Fibroblast of the aortic adventitia (primary cell): Measurements from ENCODE around the gene ITPK1. TPM values are rescaled to one million over a fixed set of nuclear protein-coding genes. Genes with fewer than 3 reads are reported as not detected.

Source experiments
- DNase-seq: peaks from one replicate; pipeline ENCODE4 v3.0.0-alpha.2; 2010; ENCODE audit warnings: low read depth
- H3K4me3 ChIP-seq: 2 replicates; pipeline ENCODE4 v1.5.1; 2011; ENCODE audit warnings: low read depth, mild to moderate bottlenecking, control low read depth, low read length, moderate library complexity
- total RNA-seq: library from RNA; depleted of rRNA; stranded (reverse); fragments of >200 nt; gene quantifications from 2 replicates; pipeline ENCODE4 v1.2.3, GENCODE V29; 2012; ENCODE audit warnings: low replicate concordance
- TF ChIP-seq, protein P1 (sequence below): IDR thresholded peaks from 2 replicates; pipeline ENCODE4 v1.5.1; 2011; ENCODE audit warnings: mild to moderate bottlenecking, low read length, control low read depth, inconsistent platforms; ENCODE audit not compliant: insufficient read depth

The ITPK1 gene
- total RNA-seq, 1 donor, result 20.1 TPM

DNA sequence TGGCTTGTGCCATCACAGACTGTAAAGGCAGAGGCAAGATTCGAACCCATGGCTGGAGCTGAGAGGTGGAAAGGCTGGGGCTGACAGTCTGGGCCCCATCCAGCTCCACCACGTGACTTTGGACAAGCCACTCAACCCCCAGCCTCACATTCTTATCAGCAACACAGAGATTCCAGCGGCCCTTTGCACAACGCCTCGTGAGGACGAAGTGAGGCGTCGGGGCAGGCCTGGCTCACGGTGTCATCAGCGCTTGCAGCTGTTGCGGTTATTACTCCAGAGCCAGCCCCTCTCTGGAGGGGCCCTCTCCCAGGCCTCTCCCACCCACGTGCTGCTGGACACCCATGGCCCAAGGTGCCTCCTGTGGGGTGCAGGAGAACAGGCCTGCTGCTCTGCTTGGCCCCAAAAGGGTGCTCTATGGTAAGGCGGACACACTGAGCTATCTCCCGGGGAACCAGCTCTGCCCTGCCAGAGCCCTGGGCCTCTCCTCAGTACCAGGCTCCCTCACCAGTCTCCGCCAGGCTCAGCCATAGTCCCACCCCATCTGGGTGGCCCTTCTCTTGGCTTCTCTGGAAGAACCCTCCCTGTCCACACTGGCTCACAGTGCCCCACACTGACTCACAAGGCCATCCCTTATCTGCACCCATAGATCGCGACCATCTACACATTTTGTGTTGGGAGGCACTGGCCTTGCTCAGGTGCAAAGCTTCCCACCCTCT is 171.7 kb downstream of the ITPK1 start:
- no peak for DNase-seq
- TF ChIP-seq, protein P1, sequence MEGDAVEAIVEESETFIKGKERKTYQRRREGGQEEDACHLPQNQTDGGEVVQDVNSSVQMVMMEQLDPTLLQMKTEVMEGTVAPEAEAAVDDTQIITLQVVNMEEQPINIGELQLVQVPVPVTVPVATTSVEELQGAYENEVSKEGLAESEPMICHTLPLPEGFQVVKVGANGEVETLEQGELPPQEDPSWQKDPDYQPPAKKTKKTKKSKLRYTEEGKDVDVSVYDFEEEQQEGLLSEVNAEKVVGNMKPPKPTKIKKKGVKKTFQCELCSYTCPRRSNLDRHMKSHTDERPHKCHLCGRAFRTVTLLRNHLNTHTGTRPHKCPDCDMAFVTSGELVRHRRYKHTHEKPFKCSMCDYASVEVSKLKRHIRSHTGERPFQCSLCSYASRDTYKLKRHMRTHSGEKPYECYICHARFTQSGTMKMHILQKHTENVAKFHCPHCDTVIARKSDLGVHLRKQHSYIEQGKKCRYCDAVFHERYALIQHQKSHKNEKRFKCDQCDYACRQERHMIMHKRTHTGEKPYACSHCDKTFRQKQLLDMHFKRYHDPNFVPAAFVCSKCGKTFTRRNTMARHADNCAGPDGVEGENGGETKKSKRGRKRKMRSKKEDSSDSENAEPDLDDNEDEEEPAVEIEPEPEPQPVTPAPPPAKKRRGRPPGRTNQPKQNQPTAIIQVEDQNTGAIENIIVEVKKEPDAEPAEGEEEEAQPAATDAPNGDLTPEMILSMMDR, result no peak
- H3K4me3 ChIP-seq, result no peak overlapping the region

DNA sequence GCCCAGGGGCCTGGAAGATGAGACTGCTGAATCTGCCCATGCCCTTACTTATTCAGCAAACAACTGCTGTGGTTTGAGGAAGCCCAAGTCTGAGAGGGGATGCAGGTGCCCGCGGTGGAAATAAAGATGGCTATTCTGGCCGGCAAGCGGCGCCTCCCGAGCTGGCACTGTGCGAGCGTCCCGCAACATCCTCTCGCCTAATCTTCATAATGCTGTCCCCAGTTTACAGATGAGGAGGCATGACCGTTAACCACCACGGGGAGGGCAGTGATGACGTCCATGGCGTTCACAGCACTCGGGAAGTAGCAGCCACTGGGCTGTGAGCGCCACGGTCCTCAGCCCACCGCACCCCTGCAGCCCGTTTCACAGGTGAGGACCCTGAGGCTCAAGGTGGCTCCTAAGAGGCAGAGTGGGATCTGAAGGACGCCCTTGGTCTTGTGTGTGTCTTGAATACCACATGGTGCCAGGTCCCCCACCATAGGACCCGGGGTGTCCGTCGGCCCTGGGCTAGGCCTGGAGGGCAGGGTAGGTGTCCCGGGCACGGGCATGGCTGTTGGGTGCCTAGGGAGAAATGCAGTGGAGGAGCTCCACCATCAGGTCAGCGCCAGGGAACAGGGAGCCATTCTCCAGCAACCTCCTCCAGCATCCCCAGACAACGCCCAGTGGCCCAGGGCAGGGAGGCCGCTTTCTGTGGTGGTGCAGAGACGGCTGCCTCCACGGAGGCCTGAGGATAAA is 172.6 kb downstream of the ITPK1 start:
- no peak overlapping the region for H3K4me3 ChIP-seq
- TF ChIP-seq, protein P1, result no peak

GRCh38 chr14:92942576-92942975 is 173.1 kb downstream of the ITPK1 start:
- TF ChIP-seq, protein P1, result no peak
- no peak overlapping the region for H3K4me3 ChIP-seq
- DNase-seq, result no peak

More for the DNA sequence above, 172.6 kb downstream of the ITPK1 start:
- no peak for DNase-seq

- no peak overlapping the region for H3K4me3 ChIP-seq
- DNase-seq, result no peak
- TF ChIP-seq, protein P1, result no peak
Observed at GRCh38 chr14:92942136-92942535, 173.6 kb downstream of the ITPK1 start.

GRCh38 chr14:92941531-92941930 is 174.2 kb downstream of the ITPK1 start:
- no peak overlapping the region for H3K4me3 ChIP-seq
- TF ChIP-seq, protein P1, result no peak
- DNase-seq, result no peak

- TF ChIP-seq, protein P1, result no peak
- no peak for DNase-seq
Observed at GRCh38 chr14:92940543-92940942, 175.2 kb downstream of the ITPK1 start.

More at GRCh38 chr14:92940543-92940942, 175.2 kb downstream of the ITPK1 start:
- no peak overlapping the region for H3K4me3 ChIP-seq
